Purkinje cell (primary cell): ENCODE results near the gene ZNF117. TPM values are rescaled to one million over a fixed set of nuclear protein-coding genes. Genes with fewer than 3 reads are reported as not detected.

Source experiments
- polyA plus RNA-seq: library from polyadenylated mRNA; unstranded; fragments of >200 nt; fragmentation: Nextera tagmentation; gene quantifications from 2 replicates; pipeline ENCODE4 v1.2.1, GENCODE V29; 2014

ZNF117 gene
- 8.8 and 23.2 TPM in 2 replicates for polyA plus RNA-seq

DNA sequence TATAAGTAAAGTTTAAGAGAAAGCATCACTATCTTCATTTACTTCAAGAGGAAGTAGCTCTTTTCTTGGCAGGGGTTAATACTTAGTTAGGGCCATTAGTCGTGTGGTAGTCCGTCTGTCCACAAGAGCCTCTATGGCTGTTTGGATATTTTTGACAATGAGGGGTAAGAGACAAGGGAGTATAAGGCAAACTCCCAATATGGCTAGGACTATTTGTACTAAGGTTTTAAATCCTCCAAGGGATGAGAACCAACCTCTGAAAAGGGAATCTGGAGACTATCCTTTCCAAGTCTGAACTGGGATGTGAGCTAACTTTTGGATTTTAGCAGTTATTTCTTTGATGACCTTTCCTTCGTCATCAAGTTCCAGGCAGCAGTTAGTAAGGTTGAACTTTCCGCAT lies at the start of gene ZNF117:
Gene ZNF117 (minus strand): TSS at position 101 of the 400 bp plus-strand sequence.

DNA sequence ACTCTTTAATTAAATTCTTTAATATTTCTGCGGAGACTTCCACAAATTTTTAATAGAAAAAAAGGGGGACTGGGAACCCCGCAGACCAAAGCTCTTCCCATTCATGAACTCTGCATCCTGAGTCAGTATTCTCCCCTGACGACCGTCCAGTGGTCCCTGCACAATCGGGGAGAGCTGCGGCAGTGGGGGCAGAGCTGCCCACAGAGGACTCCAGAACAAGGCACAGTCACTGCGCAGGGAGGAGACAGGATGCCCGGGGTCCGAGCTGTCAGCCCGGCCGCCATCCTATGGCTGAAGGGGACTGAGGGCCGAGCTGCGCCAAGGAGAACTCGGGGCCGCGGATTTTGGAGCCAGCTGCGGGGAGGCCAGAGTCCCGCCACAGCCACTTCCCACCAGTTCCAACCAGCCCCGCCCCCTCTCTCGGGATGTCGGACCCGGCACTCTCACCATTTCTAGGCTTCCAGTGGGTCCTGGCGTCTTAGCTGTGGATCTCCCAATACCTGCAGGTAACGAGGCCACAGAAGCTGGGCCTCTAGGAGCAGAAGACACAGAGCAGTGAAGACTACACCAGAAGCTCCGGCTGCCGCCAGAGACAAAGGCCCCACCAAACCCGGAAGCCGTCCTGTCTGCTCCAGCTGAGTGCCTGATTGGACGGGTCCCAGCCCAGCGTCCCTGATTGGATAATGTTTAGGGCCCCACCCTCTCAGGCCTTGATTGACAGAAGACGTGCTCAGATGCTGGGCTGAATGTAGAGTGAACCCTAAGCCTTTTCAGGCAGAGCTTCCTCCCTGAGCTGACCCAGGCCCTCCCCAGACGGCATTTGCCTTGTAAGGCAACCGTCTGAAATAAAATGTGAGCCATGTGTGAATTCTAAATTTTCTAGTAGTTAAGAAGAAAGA lies 15.5 kb upstream of the ZNF117 start, which contains the start of gene ERV3-1:
Gene ERV3-1 (minus strand): TSS at position 594 of the 899 bp plus-strand sequence. CDS start 13,661 bp downstream, outside the sequence.

Other genes starting within 250 kb of the ZNF117 start
- 41.3 and 42.4 TPM in 2 replicates for gene ZNF138, start 196.6 kb downstream of the ZNF117 start, polyA plus RNA-seq
- gene ZNF273, start 87.8 kb downstream of the ZNF117 start, polyA plus RNA-seq, result 5.7 and 8.3 TPM in 2 replicates
- 5.0 and 6.5 TPM in 2 replicates for gene ERV3-1, start 15.7 kb upstream of the ZNF117 start, polyA plus RNA-seq